IPS-11a (cell line): ENCODE measurements around the gene MAPK10.

Experiments
- H3K4me3 ChIP-seq: one replicate; pipeline ENCODE4 v1.5.1; 2013; ENCODE audit warnings: low read depth, low read length, control low read depth

Gene MAPK10

DNA sequence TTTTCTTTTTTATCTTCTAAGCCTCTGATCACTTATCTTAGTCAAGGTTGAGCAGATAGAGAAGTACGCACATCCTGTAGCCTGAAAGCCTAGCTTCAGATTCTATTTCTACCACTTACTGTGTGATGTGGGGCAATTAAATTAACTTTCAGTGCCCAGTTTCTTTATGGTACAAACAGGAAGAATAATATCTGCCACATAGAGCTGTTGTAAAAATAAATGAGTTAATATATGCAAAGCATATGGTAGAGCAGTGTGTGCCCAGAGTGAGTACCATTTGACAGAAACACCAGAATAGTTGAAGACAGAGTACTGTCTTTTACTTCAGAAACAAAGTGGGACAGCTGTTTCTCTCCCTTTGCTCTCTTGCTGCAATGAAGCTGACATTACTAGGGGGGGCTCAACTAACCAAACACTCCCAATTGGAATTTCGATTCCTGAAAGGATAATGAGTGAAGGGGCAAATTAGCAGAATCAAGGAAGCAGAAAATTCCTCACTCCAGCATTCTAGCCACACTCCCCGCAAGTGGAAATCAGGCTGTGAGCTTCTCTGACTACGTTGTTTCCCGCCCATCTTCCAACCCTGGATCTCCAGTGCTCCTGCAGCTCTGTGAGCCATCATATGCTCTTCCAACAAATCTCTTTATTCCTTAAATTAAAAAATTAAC lies 80.4 kb downstream of the MAPK10 start:
- no peak overlapping the region for H3K4me3 ChIP-seq

DNA sequence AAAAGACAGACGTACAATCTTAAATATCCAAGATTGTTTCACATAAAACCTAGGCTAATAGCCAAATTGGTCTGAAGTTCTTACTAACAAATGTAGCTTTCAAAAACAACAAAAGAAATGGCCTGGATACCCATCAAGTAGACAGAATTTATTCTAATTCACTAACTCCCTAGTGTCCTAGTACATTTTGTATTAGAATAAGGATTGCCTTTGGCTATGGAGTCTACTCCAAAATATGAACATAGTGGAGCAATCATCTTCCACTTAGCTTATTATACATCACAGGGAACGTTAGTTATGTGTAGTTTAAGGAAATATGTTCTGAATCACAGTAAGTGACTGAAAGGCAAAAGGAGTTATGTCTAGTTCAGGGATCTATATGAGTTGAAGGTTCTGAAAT lies 81.7 kb downstream of the MAPK10 start:
- no peak overlapping the region for H3K4me3 ChIP-seq

DNA sequence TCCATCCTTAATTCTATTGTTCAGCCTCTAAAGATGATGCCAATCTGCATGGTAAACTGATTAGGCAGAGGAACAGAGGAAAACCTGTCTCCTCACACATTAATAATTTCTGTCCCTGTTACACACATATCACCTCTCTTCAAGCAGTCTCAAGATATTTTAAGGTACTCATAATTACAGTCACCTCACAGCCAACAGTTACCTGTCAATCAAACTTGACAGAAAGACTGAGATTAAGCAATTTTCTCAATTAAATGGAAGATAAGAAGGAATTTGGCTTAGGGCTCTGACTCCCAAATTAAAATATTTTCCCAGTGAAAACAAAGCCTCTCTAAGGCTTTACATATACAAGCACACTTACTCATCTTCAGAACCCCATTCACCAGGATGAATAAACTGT lies 85.2 kb downstream of the MAPK10 start:
- no peak overlapping the region for H3K4me3 ChIP-seq

DNA sequence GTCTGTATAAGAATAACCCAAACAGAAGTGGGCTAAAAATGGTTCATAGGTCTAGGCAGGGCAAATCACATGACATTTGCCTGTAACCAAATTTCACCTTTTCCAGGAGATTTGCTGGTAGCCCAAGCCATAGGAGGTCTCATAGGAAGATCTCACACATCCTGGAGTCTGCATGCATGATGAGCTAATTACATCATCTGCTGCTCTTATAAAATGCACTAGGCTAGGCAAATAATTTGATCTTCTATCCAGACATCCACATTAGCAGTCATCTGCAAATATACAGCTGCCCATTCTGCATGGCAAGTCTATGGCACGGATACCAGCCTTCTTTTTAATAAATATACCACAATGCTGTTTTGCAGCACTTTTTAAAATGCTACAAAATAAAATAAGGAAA lies 87.2 kb downstream of the MAPK10 start:
- no peak overlapping the region for H3K4me3 ChIP-seq

DNA sequence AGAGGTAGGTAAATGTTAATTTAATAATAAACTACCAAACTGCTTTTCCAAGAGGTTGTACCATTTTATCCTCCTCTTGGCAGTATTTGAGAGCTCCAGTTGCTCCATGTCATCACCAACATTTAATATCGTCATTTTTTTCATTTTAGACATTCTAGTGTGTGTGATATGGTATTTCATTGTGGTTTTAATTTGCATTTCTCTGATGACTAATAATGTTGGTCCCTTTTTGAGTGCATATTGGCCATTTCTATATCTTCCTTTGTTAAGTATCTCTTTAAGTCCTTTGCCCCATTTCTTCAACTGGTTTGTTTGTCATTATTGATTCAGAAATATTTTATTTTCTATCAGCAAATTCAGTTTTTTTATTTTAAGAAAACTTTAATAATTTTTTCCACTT lies 88.8 kb downstream of the MAPK10 start:
- H3K4me3 ChIP-seq: no peak overlapping the region

DNA sequence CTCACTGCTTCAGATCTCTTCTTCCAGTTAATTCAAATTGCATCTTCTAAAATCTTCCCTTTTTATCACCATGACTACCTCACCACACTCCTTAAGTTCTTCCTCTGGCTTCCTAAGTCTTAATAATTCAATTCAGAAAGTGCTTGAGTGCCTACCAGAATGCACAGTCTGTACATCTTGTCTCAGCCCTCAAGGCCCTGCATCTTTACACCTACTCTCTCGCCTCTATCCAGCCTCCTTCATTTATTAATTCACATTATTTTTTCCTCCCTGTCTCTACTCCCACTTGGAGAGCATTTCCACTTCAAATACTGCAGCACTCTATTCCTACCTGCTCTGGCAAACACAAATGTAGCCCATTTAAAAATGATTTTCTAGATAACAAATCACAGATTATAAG lies 90.5 kb downstream of the MAPK10 start:
- H3K4me3 ChIP-seq: no peak overlapping the region

DNA sequence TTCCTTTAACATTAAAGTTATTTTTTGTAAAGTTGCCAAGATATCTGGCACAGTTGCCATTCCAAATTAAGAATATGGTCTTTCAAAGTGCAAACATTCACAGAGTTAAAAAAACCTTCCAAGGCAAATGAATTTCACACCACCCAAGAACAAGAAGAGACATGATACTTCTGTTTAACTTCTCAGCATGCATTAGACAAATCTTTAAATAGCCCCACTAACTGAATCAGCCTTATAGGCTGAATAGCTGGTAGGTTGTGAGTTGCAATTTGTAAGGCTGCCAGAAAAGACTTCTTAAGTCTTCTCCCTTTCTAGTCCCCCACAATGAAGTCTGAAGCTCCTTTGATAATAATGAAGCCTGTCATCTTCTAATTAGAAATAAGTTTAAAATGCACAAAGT lies 95.6 kb downstream of the MAPK10 start:
- no peak overlapping the region for H3K4me3 ChIP-seq

DNA sequence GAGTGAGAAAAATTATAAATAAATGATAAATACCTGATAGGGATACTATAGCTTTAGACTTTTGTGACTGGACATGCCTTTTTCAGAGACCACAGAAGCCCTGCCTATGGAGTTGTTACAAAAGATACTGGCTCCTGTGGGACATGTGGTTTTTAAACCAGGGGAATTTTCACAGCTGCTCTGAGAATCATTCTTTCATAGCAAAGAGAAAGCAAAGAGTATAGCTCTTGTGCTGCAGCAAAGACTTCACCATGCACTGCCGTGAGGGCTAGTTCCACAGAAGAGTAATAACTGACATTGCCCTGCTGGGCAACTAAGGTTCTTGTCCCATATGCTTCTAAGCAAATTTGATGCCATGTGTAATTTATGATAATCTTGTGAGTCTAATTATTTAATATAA lies 98.2 kb downstream of the MAPK10 start:
- H3K4me3 ChIP-seq: no peak overlapping the region

DNA sequence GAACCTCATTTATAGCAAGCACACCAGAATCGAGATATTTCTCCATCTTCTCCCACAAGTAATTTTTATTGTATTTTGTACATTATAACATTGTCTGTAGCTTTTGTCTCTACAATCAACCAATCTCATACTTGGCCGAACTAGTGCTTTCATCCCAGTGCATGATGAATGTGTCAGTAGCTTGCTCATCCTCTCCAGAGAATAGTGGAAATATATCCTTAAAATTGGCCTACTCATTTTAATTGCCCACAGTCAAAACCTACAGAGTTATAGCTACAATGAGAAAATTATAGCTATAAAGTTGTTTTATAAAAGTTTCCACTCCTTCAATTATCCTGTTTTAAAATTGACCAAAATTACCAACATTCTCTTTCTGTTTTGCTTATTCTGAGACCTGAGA lies 103.8 kb downstream of the MAPK10 start:
- no peak overlapping the region for H3K4me3 ChIP-seq

DNA sequence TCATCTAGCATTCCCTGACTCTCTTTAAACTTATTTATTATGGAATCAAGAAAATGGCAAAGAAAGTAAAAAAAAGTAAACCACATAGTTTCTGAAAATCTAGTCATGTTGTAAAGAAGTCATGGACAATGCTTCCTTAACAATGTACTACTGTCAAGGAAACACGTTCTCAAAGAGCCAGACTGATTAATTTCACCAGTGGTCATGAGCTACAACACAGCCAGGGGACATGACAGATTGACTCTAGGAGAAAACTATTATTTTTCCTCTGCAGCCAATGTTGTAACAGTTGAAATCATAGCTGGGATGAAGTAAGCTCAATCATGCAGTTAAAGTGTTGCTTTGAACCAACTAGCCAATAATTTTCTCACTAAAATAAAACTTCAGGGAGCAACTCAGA lies 109.2 kb downstream of the MAPK10 start:
- H3K4me3 ChIP-seq: no peak overlapping the region

DNA sequence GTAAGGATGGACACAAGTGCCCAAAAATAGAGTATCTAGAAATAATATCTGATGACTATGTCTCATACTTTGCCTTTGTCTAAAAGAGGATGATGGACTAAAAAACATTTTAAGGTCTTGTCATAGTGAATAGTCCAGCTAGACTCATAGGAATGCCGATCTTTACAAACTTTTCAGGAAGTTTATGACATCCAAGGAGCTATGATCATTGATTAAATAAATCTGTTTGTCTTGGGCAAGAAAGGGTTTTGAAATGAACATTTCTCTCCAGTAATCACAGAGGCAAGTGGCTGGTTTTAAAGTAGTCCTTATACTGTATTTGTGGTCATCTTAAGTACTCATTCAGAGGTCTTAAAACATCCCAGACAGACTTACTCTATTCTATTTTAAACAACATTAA lies 109.8 kb downstream of the MAPK10 start:
- H3K4me3 ChIP-seq: no peak overlapping the region

DNA sequence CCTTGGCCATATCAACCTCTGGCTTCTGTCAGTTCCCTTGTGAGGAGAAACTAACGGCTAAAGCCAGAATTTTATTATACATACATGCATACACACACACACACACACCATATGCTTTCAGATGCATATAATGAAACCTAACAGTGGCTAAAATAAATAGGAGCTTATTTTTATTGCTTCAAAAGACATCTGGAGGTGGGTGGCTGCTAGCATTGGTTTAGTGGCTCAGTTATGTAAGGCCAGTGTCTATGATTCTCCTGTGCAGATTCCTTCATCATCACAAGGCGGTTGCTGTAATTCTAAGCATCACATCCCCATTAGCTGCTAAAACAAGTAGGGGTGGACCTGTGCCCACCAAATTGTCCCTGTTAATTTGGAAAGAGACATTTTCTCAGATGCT lies 110.8 kb downstream of the MAPK10 start:
- no peak overlapping the region for H3K4me3 ChIP-seq

DNA sequence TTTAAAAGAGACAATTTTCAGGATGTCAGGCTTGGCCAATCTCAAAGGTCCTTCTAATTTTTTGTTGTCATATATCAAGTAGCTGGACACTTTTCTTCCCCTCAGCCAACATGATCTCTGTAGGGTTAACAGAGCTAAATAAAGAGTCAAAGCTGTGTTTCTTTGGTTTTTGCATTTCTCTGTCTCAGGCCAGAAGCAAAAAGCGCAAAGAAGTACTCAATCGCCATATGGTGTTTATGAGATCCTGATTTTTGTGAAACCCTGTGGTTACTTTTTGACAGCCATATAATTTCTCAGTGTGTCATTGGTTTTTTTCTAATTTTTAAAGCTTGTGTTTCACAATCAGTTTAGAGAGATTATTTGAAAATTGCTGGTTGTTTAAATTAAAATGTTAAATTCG lies 111.9 kb downstream of the MAPK10 start:
- H3K4me3 ChIP-seq: no peak overlapping the region

DNA sequence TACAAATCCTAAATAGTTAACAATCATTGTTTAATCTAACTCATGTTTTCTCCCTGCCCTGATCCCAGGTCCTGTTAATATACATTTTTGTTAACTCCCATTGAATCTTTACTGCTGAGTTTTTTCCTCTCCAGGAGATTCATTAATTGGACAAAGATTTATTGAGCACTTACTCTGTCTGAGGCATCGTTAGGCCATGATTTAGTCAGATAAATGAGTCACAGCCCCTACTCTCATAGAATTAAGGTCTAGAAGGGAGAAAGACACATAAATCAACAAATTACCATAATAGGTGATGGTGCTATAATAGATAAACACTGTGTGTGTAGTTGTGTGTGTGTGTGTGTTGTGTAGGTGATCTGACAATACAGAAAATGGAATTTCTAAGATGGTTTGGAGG lies 112.5 kb downstream of the MAPK10 start:
- H3K4me3 ChIP-seq: no peak overlapping the region

DNA sequence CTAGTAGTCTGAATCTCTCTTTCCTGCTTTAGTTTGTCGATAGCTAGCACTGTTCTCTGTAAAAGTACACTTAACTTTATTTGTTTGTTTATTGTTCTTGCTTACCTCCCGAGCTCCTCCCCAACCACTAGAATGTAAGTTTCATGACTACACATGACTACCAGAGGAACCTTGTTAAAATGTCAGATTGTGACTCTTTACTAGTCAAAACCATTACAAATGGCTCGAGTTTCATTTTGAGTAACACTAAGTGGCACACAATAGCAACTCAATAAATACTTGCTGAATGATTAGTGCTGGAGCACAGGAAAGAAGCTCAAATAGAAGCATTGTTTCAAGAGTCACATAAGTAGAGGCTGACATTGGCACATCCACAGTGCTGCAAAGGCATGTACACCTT lies 116.1 kb downstream of the MAPK10 start:
- H3K4me3 ChIP-seq: no peak overlapping the region

DNA sequence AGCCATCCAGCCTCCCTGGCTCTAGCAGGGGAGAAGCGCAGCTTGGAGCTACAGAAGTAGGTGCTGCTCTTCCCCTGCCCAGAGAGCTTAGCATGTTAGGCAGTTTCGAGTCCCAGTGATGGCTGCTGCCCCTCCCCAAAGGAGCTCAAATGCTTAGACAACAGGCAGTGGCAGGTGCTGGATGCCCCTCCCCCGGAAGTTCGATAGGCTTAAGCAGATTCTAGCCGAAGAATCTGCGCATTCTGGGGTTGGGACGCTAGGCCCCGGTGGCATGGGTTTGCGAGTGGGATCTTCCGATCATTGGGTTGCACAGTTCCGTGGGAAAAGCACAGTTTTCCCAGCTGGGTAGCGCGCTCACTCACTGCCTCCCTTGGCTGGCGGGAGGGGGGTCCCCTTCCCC lies 117.2 kb downstream of the MAPK10 start:
- H3K4me3 ChIP-seq: no peak overlapping the region

DNA sequence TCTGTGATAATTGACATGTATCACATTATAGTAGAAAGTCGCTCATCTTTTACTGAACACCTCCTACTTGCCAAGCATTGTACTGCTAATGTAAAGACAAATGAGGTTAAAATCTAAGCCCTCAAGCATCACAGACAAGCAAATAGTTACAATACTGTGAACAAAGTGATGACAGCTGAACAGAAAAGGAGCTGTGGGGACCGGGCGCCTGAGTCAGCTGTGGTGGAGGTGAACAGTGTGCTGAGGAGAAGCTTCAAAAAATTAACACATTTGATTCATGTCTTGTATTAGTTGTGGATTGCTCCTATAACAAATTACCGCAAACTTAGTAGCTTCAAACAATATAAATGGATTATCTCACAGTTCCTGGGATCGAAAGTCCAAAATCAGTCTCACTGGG lies 124.3 kb downstream of the MAPK10 start:
- no peak overlapping the region for H3K4me3 ChIP-seq

DNA sequence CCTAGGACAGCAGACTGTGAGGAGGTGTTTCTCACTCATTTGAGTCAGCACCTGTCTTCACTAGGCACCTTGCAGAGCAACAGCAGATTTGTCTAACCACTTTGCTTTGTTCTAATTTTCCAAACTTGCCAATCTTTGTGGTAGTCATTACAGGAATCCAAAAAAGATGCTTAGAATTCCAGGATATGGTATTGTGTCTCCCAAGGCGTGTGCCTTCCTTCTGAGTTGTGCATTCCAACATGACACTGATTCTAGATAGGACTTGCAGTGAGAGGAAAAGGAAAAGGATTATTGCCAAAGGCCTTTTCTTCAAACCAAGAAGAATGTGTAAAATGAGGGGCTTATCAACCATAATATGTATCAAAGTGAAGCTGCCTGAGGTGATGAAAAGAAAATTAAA lies 126.2 kb downstream of the MAPK10 start:
- no peak overlapping the region for H3K4me3 ChIP-seq

DNA sequence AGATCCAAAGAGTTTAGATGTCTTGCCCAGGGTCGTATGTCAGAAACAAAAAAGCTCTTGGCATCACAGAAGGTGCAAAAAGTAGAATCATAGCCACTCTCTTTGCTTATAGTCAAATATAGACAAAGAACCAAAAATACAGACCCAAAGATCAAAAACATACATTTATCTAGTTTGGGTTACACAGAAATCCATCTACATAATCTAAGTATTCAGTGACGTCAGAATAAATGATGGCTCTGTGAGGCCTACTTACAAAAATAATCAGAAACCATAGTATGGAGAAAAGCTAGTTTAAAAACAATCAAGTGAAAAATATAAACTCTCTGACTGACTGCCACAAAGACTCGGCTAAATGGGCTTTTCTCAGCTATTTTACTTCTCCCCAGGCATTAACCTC lies 126.8 kb downstream of the MAPK10 start:
- H3K4me3 ChIP-seq: no peak overlapping the region

DNA sequence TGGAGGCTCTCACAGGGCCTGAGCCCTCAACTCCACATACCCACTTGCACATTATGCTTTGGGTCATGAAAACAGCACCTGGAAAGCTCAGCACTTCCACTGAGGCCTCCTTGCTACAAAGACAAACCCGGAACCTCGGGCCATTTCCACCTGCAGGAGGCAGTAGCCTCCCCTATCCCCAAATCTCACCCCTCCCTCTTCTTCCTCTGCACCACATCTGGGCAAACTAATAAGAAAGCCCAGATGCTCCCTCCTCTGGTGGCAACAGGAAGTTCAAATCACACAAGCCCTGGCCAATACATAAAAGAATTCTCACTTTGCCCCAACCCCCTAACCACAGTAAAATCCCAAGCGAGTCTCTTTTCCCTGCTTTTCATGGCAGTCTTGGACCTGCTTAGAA lies 136.4 kb downstream of the MAPK10 start:
- H3K4me3 ChIP-seq: no peak overlapping the region

DNA sequence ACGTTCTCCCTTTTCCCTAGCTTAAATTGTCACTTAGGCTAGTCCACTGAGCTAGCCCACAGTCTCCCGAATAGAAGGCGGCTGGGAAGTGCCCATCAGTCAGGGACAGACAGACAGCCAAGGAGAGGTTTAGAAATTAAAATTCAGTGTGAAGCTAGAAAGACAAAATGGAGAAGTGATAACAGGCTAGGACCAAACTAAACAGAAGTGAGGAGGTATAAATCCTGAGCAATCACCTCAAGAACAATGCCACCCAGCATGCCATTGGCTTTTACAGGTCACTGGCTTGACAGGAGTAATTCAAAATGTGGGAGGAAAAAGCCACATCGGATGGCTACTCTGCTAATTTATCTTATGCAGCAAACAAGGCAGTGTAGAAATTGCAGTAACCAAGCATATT lies 138.9 kb downstream of the MAPK10 start:
- no peak overlapping the region for H3K4me3 ChIP-seq

DNA sequence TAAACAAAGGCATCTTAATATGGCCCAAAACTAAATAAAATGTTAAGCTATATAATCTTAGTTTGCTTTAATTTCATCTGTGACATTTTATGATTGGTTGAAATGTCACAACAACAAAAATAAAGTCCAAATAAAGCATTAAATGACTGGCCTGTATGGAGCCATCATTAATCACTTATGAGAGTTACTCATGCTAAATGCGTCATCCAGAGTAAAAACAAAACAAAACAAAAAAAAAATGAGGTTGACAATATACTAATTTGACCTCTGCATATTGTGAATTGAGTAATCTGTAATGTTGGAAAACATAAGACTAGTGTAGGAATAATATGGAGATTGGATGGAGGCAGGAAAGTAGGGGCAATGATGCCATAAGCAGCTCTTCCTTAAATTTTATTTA lies 139.7 kb downstream of the MAPK10 start:
- no peak overlapping the region for H3K4me3 ChIP-seq

DNA sequence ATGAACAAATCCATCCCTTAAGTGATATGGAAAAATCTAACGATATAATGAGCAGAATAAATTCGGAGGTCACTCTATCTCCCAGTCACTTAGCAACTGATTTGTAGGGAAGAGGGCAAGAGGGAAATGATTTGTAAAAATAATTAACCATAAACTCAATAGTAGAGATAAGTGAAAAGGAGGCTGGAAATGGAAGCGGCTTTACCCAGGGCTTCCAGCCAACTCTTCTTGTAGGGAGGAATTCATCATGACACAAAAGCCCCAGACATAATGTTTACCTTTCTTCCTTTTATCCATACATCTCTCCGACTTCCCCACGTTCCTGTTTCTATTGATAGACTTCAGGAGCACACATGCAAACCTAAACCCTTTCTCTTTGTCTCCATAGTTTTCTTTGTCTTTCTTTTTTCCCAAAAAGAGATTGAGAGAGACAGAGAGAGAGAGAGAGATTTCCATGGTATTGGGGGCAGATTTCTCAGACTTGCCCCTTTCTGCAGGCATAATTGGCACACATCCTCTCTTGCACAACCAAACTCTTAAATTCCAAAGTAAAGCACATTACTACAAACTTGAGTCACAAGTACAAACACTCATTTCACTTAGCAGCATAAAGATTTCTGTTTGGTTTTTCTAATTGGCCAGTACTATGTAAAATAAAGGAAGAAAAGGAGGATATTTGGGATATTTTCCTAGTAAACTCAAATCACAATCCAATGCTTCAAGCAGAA lies 140.9 kb downstream of the MAPK10 start:
- no peak overlapping the region for H3K4me3 ChIP-seq
